Activated T-helper 2 cell treated with anti-CD3 and anti-CD28 coated beads, Interferon-gamma antibody, Interleukin-2, Interleukin-4, amounts not matched to agents 10 μg/mL and 5 μg/mL and 100 μg/mL, durations not matched to agents 14 hours and 24 hours and 36 hours (primary cell): ENCODE results near the gene FBP1. TPM values are rescaled to one million over a fixed set of nuclear protein-coding genes. Genes with fewer than 3 reads are reported as not detected.

Source experiments
- DNase-seq: peaks from one replicate; pipeline ENCODE4 v3.0.0; 2021; ENCODE audit warnings: low spot score
- H3K27ac Mint-ChIP-seq: one replicate; pipeline ENCODE4 v1.8.0; 2021; ENCODE audit warnings: mixed read lengths
- H3K27me3 Mint-ChIP-seq: one replicate; pipeline ENCODE4 v1.8.0; 2021; ENCODE audit warnings: low read depth, mixed read lengths
- H3K36me3 Mint-ChIP-seq: one replicate; pipeline ENCODE4 v1.8.0; 2021; ENCODE audit warnings: low read depth, mixed read lengths
- H3K4me1 Mint-ChIP-seq: one replicate; pipeline ENCODE4 v1.8.0; 2021; ENCODE audit warnings: low read depth, mixed read lengths
- H3K4me3 Mint-ChIP-seq: one replicate; pipeline ENCODE4 v1.8.0; 2021; ENCODE audit warnings: low read depth, mild to moderate bottlenecking, moderate library complexity, mixed read lengths
- H3K9me3 Mint-ChIP-seq: one replicate; pipeline ENCODE4 v1.8.0; 2021; ENCODE audit warnings: mixed read lengths
- intact Hi-C: fragments of 100-400 bp; cut with micrococcal nuclease; formaldehyde crosslinking; loops from one replicate; pipeline ENCODE4 v1.15.1; 2023
- total RNA-seq: library from RNA; stranded (reverse); gene quantifications from 2 replicates; pipeline ENCODE4 v1.2.3, GENCODE V29; 2022

The FBP1 gene
- total RNA-seq, 1 donor from 2014 or later = 0.23 TPM

GRCh38 chr9:94627287-94627686, 12.0 kb downstream of the FBP1 start:
- H3K4me1 Mint-ChIP-seq = no peaks in the 10 kb centered on the region
- DNase-seq = no peak
- intact Hi-C loops = no loop called here
- H3K4me3 Mint-ChIP-seq = no peak overlapping the region
- no peaks in the 10 kb centered on the region for H3K36me3 Mint-ChIP-seq
- H3K27ac Mint-ChIP-seq = no peak overlapping the region
- peaks cover 17% of the 10 kb centered on the region for H3K27me3 Mint-ChIP-seq
- H3K9me3 Mint-ChIP-seq = no peaks in the 10 kb centered on the region

- intact Hi-C loops = no loop called here
- no peak for DNase-seq
- no peaks in the 10 kb centered on the region for H3K4me1 Mint-ChIP-seq
- no peaks in the 10 kb centered on the region for H3K36me3 Mint-ChIP-seq
- no peak overlapping the region for H3K4me3 Mint-ChIP-seq
- H3K27me3 Mint-ChIP-seq = peaks cover 11% of the 10 kb centered on the region
- no peaks in the 10 kb centered on the region for H3K9me3 Mint-ChIP-seq
- no peak overlapping the region for H3K27ac Mint-ChIP-seq
Measured at GRCh38 chr9:94625835-94626234, 13.5 kb downstream of the FBP1 start.

GRCh38 chr9:94624629-94625028, 14.7 kb downstream of the FBP1 start:
- Mint-ChIP-seq H3K4me3 (no peak overlapping the region), H3K27ac (no peak overlapping the region), H3K9me3 (no peaks in the 10 kb centered on the region), H3K4me1 (no peaks in the 10 kb centered on the region), H3K27me3 (peaks cover 8% of the 10 kb centered on the region), H3K36me3 (no peaks in the 10 kb centered on the region)
- intact Hi-C loops = no loop called here
- no peak for DNase-seq

- no peak for DNase-seq
- Mint-ChIP-seq H3K36me3 (no peaks in the 10 kb centered on the region), H3K4me1 (no peaks in the 10 kb centered on the region), H3K27ac (no peak overlapping the region), H3K9me3 (no peaks in the 10 kb centered on the region), H3K4me3 (no peak overlapping the region), H3K27me3 (peaks cover 8% of the 10 kb centered on the region)
- intact Hi-C loops = no loop called here
Measured at GRCh38 chr9:94623253-94623652, 16.1 kb downstream of the FBP1 start.

GRCh38 chr9:94622087-94622800, 17.1 kb downstream of the FBP1 start:
- no peaks in the 10 kb centered on the region for H3K4me1 Mint-ChIP-seq
- no peak overlapping the region for H3K4me3 Mint-ChIP-seq
- intact Hi-C loops = no loop called here
- no peak for DNase-seq
- H3K27me3 Mint-ChIP-seq = peaks cover 11% of the 10 kb centered on the region
- no peaks in the 10 kb centered on the region for H3K36me3 Mint-ChIP-seq
- no peaks in the 10 kb centered on the region for H3K9me3 Mint-ChIP-seq
- H3K27ac Mint-ChIP-seq = no peak overlapping the region

- no peaks in the 10 kb centered on the region for H3K9me3 Mint-ChIP-seq
- DNase-seq = no peak
- no peak overlapping the region for H3K4me3 Mint-ChIP-seq
- H3K27ac Mint-ChIP-seq = no peak overlapping the region
- no peaks in the 10 kb centered on the region for H3K4me1 Mint-ChIP-seq
- H3K36me3 Mint-ChIP-seq = no peaks in the 10 kb centered on the region
- intact Hi-C loops = no loop called here
- peaks cover 14% of the 10 kb centered on the region for H3K27me3 Mint-ChIP-seq
Measured at GRCh38 chr9:94619026-94619425, 20.3 kb downstream of the FBP1 start.

- no peak overlapping the region for H3K27ac Mint-ChIP-seq
- intact Hi-C loops = no loop called here
Measured at GRCh38 chr9:94613003-94613402, 26.3 kb downstream of the FBP1 start.

GRCh38 chr9:94612071-94612470, 27.2 kb downstream of the FBP1 start:
- Mint-ChIP-seq H3K4me1 (peaks cover 4% of the 10 kb centered on the region), H3K27ac (no peak overlapping the region), H3K9me3 (no peaks in the 10 kb centered on the region), H3K36me3 (no peaks in the 10 kb centered on the region), H3K4me3 (no peak overlapping the region), H3K27me3 (peaks cover 35% of the 10 kb centered on the region)
- intact Hi-C loops = no loop called here
- no peak for DNase-seq

More at GRCh38 chr9:94613003-94613402, 26.3 kb downstream of the FBP1 start:
- H3K9me3 Mint-ChIP-seq = no peaks in the 10 kb centered on the region
- H3K4me1 Mint-ChIP-seq = peaks cover 4% of the 10 kb centered on the region
- H3K36me3 Mint-ChIP-seq = no peaks in the 10 kb centered on the region
- no peak for DNase-seq
- peaks cover 32% of the 10 kb centered on the region for H3K27me3 Mint-ChIP-seq
- no peak overlapping the region for H3K4me3 Mint-ChIP-seq

GRCh38 chr9:94611638-94612068, 27.7 kb downstream of the FBP1 start:
- Mint-ChIP-seq H3K27ac (no peak overlapping the region), H3K36me3 (no peaks in the 10 kb centered on the region), H3K9me3 (no peaks in the 10 kb centered on the region), H3K27me3 (peaks cover 38% of the 10 kb centered on the region), H3K4me1 (peaks cover 4% of the 10 kb centered on the region), H3K4me3 (no peak overlapping the region)
- intact Hi-C loops = no loop called here
- peak; percentile 14 for DNase-seq

- intact Hi-C loops = no loop called here
- no peak overlapping the region for H3K4me3 Mint-ChIP-seq
- no peak overlapping the region for H3K27ac Mint-ChIP-seq
- no peaks in the 10 kb centered on the region for H3K9me3 Mint-ChIP-seq
- H3K36me3 Mint-ChIP-seq = no peaks in the 10 kb centered on the region
- H3K27me3 Mint-ChIP-seq = peaks cover 46% of the 10 kb centered on the region
- peaks cover 4% of the 10 kb centered on the region for H3K4me1 Mint-ChIP-seq
- no peak for DNase-seq
Measured at GRCh38 chr9:94610181-94610606, 29.1 kb downstream of the FBP1 start.

GRCh38 chr9:94607423-94607691, 32.0 kb downstream of the FBP1 start:
- H3K36me3 Mint-ChIP-seq = no peaks in the 10 kb centered on the region
- no peak overlapping the region for H3K4me3 Mint-ChIP-seq
- intact Hi-C loops = no loop called here
- peaks cover 47% of the 10 kb centered on the region for H3K27me3 Mint-ChIP-seq
- H3K9me3 Mint-ChIP-seq = no peaks in the 10 kb centered on the region
- peaks cover 8% of the 10 kb centered on the region for H3K4me1 Mint-ChIP-seq
- H3K27ac Mint-ChIP-seq = no peak overlapping the region
- DNase-seq = no peak

GRCh38 chr9:94606646-94607422, 32.5 kb downstream of the FBP1 start:
- peaks cover 7% of the 10 kb centered on the region for H3K4me1 Mint-ChIP-seq
- intact Hi-C loops = no loop called here
- no peak overlapping the region for H3K27ac Mint-ChIP-seq
- H3K4me3 Mint-ChIP-seq = no peak overlapping the region
- no peaks in the 10 kb centered on the region for H3K36me3 Mint-ChIP-seq
- no peak for DNase-seq
- H3K9me3 Mint-ChIP-seq = no peaks in the 10 kb centered on the region
- peaks cover 47% of the 10 kb centered on the region for H3K27me3 Mint-ChIP-seq
